ENCODE results near the gene PEDS1.

The PEDS1 gene

GRCh38 chr20:50133474-50134217 lies 19.9 kb downstream of the PEDS1 start:
- H3K9me3 ChIP-seq (ENCODE audit: severe bottlenecking), result no peaks in the 10 kb centered on the region
- no peak overlapping the region for H3K4me3 ChIP-seq (ENCODE audit: low read depth, low read length)
- no peak overlapping the region for H3K27ac ChIP-seq
- peaks cover 29% of the 10 kb centered on the region for H3K36me3 ChIP-seq
- H3K27me3 ChIP-seq (ENCODE audit: insufficient read depth, low read depth, severe bottlenecking), result no peaks in the 10 kb centered on the region
- DNase-seq, result no peak
- TF ChIP-seq, protein P1, sequence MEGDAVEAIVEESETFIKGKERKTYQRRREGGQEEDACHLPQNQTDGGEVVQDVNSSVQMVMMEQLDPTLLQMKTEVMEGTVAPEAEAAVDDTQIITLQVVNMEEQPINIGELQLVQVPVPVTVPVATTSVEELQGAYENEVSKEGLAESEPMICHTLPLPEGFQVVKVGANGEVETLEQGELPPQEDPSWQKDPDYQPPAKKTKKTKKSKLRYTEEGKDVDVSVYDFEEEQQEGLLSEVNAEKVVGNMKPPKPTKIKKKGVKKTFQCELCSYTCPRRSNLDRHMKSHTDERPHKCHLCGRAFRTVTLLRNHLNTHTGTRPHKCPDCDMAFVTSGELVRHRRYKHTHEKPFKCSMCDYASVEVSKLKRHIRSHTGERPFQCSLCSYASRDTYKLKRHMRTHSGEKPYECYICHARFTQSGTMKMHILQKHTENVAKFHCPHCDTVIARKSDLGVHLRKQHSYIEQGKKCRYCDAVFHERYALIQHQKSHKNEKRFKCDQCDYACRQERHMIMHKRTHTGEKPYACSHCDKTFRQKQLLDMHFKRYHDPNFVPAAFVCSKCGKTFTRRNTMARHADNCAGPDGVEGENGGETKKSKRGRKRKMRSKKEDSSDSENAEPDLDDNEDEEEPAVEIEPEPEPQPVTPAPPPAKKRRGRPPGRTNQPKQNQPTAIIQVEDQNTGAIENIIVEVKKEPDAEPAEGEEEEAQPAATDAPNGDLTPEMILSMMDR (IDR thresholded peaks at IDR 0.05; ENCODE audit: low read depth, low read length), result peak; percentile 40; the same call in 1 of the 2 replicates

DNA sequence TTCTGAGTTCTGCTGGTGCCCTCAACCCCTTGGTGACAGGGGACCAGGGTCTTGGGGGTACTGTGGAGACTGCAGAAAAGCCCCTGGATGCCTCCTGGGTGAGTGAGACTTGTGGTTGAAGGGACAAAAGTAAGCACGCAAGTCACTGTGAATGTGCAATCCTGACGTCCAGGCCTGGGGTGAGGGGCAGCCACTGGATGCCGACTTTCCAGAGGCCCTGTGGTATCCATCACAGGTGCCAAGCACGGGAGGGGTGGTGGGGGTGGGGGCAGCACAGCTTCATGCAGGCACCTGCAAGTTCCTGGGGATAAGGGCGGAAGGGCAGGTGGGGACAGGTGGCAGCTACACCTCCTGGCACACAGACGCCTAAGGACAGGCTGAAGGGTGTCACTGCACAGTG lies 20.5 kb downstream of the PEDS1 start:
- Histone ChIP-seq H3K36me3 (peaks cover 33% of the 10 kb centered on the region), H3K27ac (no peak overlapping the region), H3K27me3 (ENCODE audit: insufficient read depth, low read depth, severe bottlenecking) (no peaks in the 10 kb centered on the region), H3K9me3 (ENCODE audit: severe bottlenecking) (no peaks in the 10 kb centered on the region), H3K4me3 (ENCODE audit: low read depth, low read length) (no peak overlapping the region)
- TF ChIP-seq, protein P1 (IDR thresholded peaks at IDR 0.05; ENCODE audit: low read depth, low read length), result no peak
- DNase-seq, result no peak

DNA sequence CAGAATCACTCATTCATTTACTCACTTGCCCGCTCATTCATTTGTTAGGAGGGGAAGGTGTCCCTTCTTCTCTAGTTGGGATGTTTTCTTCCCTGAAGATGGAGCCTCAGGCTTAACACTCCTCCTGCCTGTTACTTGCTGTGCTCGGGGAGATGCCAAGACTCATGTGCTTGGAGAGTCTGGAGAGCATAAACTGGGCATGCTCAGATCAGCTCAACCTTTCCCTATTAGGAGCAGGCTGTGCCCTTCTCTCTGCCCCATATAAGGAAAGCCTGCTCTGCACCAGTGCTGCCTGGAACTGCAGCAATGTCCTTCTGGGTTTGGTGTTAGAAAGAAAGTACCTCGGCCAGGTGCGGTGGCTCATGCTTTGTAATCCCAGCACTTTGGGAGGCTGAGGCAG lies 22.5 kb downstream of the PEDS1 start:
- H3K4me3 ChIP-seq (ENCODE audit: low read depth, low read length), result no peak overlapping the region
- no peaks in the 10 kb centered on the region for H3K27me3 ChIP-seq (ENCODE audit: insufficient read depth, low read depth, severe bottlenecking)
- no peaks in the 10 kb centered on the region for H3K9me3 ChIP-seq (ENCODE audit: severe bottlenecking)
- no peak overlapping the region for H3K27ac ChIP-seq
- no peak for DNase-seq
- TF ChIP-seq, protein P1 (IDR thresholded peaks at IDR 0.05; ENCODE audit: low read depth, low read length), result no peak
- H3K36me3 ChIP-seq, result peaks cover 36% of the 10 kb centered on the region

GRCh38 chr20:50130356-50130723 lies 23.2 kb downstream of the PEDS1 start:
- H3K4me3 ChIP-seq (ENCODE audit: low read depth, low read length), result no peak overlapping the region
- H3K27me3 ChIP-seq (ENCODE audit: insufficient read depth, low read depth, severe bottlenecking), result no peaks in the 10 kb centered on the region
- no peaks in the 10 kb centered on the region for H3K9me3 ChIP-seq (ENCODE audit: severe bottlenecking)
- H3K27ac ChIP-seq, result no peak overlapping the region
- no peak for DNase-seq
- H3K36me3 ChIP-seq, result peaks cover 39% of the 10 kb centered on the region
- TF ChIP-seq, protein P1 (IDR thresholded peaks at IDR 0.05; ENCODE audit: low read depth, low read length), result no peak

GRCh38 chr20:50129662-50130355 lies 23.7 kb downstream of the PEDS1 start:
- Histone ChIP-seq H3K36me3 (peaks cover 39% of the 10 kb centered on the region), H3K27ac (no peak overlapping the region), H3K9me3 (ENCODE audit: severe bottlenecking) (no peaks in the 10 kb centered on the region), H3K27me3 (ENCODE audit: insufficient read depth, low read depth, severe bottlenecking) (no peaks in the 10 kb centered on the region), H3K4me3 (ENCODE audit: low read depth, low read length) (no peak overlapping the region)
- TF ChIP-seq, protein P1 (IDR thresholded peaks at IDR 0.05; ENCODE audit: low read depth, low read length), result no peak
- no peak for DNase-seq
